Measurements from ENCODE around the gene THADA. TPM values are rescaled to one million over a fixed set of nuclear protein-coding genes. Genes with fewer than 3 reads are reported as not detected.

The THADA gene
- total and polyA plus RNA-seq, 7 experiments from 2014 or later: 11.7 to 43.0 (median 39.6) TPM

DNA sequence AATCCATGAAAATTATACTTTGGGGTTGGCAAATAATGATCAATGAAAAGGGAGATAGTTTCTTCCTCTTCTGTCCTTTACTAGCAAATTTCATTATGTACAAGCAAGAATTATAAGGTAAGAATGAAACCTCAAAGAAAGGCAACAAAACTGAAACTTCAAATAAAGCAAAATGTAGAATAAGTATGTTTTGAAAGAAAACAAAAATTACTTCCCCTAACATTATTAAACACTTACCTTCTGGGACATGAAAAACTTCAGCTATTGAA lies 29.4 kb downstream of the THADA start:
- DNase-seq: no peak
- H3K27me3 ChIP-seq (ENCODE audit: control insufficient read depth in 2 of 2, insufficient read depth in 2 of 2, low read length in 2 of 2): no peaks in the 10 kb centered on the region
- ChIA-PET CTCF (interaction anchor here (0.6 to 0.7 kb wide), 2 partner anchors 8 to 465 kb away, joined by 3 read pairs; no protein-coding TSS in a partner anchor), POLR2A (interaction anchor here (0.7 kb wide), 1 partner anchor 737 kb away, joined by 4 read pairs; no protein-coding TSS in a partner anchor)
- H3K4me1 ChIP-seq (ENCODE audit: control insufficient read depth in 2 of 2, insufficient read depth in 2 of 2, low read length in 2 of 2): peaks cover 0 to 12% of the 10 kb centered on the region in 2 donors
- Mint-ChIP-seq H3K4me1 (peaks cover 0 to 60% (median 7%) of the 10 kb centered on the region in 7 donors), H3K36me3 (peaks cover 0 to 59% (median 39%) of the 10 kb centered on the region in 5 donors), H3K27me3 (no peaks in the 10 kb centered on the region), H3K9me3 (peaks cover 0 to 1% (median 0%) of the 10 kb centered on the region in 11 donors), H3K27ac (no peak overlapping the region), H3K4me3 (peak overlapping the region in 1 of 10 donors; percentile 0)
- no peaks in the 10 kb centered on the region for H3K9me3 ChIP-seq (ENCODE audit: control insufficient read depth in 2 of 3, low read length in 3 of 3)
- H3K36me3 ChIP-seq (ENCODE audit: control insufficient read depth in 2 of 3, insufficient read depth in 3 of 3, low read length in 3 of 3): peaks cover under 1 to 54% (median 2%) of the 10 kb centered on the region in 3 experiments
- no peak overlapping the region for H3K4me3 ChIP-seq (ENCODE audit: low read length)
- H3K27ac ChIP-seq (ENCODE audit: low read depth, low read length): no peak overlapping the region
- intact Hi-C loops (cut with micrococcal nuclease): no loop called here
- ATAC-seq: no peak

DNA sequence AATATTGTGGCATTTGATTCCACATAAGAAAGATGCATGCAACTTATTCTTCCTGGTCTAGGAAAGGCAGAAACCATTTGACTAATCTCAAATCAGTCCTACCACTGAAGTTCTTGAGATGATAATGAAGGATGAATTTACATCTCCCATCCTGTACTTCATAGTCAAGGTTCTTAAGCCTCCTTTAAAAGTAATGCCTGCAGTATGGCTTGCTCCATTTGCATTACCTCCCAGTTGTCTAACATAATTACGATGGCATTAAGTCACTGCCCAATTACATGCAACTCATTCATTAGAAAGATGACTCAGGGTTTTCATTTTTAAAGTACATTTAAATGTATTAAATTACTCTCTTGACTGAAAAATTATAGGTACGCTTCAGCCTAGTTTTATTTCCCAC lies 32.2 kb downstream of the THADA start:
- Histone ChIP-seq H3K36me3 (ENCODE audit: control insufficient read depth in 2 of 3, insufficient read depth in 3 of 3, low read length in 3 of 3) (peaks cover 0 to 44% (median 0%) of the 10 kb centered on the region in 3 experiments), H3K27ac (ENCODE audit: low read depth, low read length) (no peak overlapping the region), H3K4me1 (ENCODE audit: control insufficient read depth in 2 of 2, insufficient read depth in 2 of 2, low read length in 2 of 2) (peaks cover 0 to 18% of the 10 kb centered on the region in 2 donors), H3K27me3 (ENCODE audit: control insufficient read depth in 2 of 2, insufficient read depth in 2 of 2, low read length in 2 of 2) (no peaks in the 10 kb centered on the region), H3K9me3 (ENCODE audit: control insufficient read depth in 2 of 3, low read length in 3 of 3) (no peaks in the 10 kb centered on the region), H3K4me3 (ENCODE audit: low read length) (no peak overlapping the region)
- intact Hi-C loops (cut with micrococcal nuclease): no loop called here
- Mint-ChIP-seq H3K36me3 (peaks cover 0 to 57% (median 41%) of the 10 kb centered on the region in 5 donors), H3K27me3 (no peaks in the 10 kb centered on the region), H3K9me3 (peaks cover 0 to 1% (median 0%) of the 10 kb centered on the region in 11 donors), H3K27ac (no peak overlapping the region), H3K4me3 (no peak overlapping the region), H3K4me1 (peaks cover 4 to 70% (median 8%) of the 10 kb centered on the region in 7 donors)
- ChIA-PET CTCF (interaction anchor here (0.6 kb wide), 1 partner anchor 1064 kb away, joined by 4 read pairs; no protein-coding TSS in a partner anchor), POLR2A (interaction anchor here (0.7 kb wide), 1 partner anchor 431 kb away, joined by 5 read pairs; no protein-coding TSS in a partner anchor)
- DNase-seq: no peak
- no peak for ATAC-seq

DNA sequence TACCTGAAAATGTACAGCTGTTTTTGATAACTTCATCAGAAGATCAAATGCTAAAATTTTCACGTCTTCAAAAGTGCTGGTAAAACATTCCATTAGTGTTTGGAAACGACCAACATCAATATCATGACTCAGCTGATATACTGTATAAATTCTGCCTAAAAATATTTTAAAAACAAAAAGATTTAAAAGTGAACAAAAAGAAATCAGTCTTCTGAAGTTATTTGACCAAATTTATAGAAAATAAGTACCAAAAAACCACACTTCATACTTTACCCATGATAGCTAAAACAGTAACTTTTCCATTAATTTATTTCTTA lies 35.6 kb downstream of the THADA start:
- H3K27ac Mint-ChIP-seq: peak overlapping the region in 4 of 9 donors; percentile 24 to 89 (median 66)
- Histone ChIP-seq H3K27me3 (ENCODE audit: control insufficient read depth in 2 of 2, insufficient read depth in 2 of 2, low read length in 2 of 2) (no peaks in the 10 kb centered on the region), H3K4me3 (ENCODE audit: low read length) (no peak overlapping the region), H3K36me3 (ENCODE audit: control insufficient read depth in 2 of 3, insufficient read depth in 3 of 3, low read length in 3 of 3) (peaks cover 0 to 43% (median 0%) of the 10 kb centered on the region in 3 experiments), H3K27ac (ENCODE audit: low read depth, low read length) (no peak overlapping the region), H3K4me1 (ENCODE audit: control insufficient read depth in 2 of 2, insufficient read depth in 2 of 2, low read length in 2 of 2) (peaks cover 0 to 6% of the 10 kb centered on the region in 2 donors), H3K9me3 (ENCODE audit: control insufficient read depth in 2 of 3, low read length in 3 of 3) (no peaks in the 10 kb centered on the region)
- H3K4me3 Mint-ChIP-seq: peak overlapping the region in 1 of 10 donors; percentile 80
- H3K4me1 Mint-ChIP-seq: peaks cover 0 to 54% (median 5%) of the 10 kb centered on the region in 7 donors
- H3K9me3 Mint-ChIP-seq: peaks cover 0 to 1% (median 0%) of the 10 kb centered on the region in 11 donors
- CTCF ChIA-PET: interaction anchor here (0.7 to 1.4 kb wide), 3 partner anchors 17 to 49 kb away, joined by 3 to 4 read pairs (median 4); no protein-coding TSS in a partner anchor
- intact Hi-C loops (cut with micrococcal nuclease): no loop called here
- H3K27me3 Mint-ChIP-seq: no peaks in the 10 kb centered on the region
- H3K36me3 Mint-ChIP-seq: peaks cover 0 to 68% (median 47%) of the 10 kb centered on the region in 5 donors
- ATAC-seq (no peak), DNase-seq (no peak)
- POLR2A ChIA-PET: interaction anchor here (1.0 kb wide), 1 partner anchor 21 kb away, joined by 3 read pairs; no protein-coding TSS in a partner anchor

DNA sequence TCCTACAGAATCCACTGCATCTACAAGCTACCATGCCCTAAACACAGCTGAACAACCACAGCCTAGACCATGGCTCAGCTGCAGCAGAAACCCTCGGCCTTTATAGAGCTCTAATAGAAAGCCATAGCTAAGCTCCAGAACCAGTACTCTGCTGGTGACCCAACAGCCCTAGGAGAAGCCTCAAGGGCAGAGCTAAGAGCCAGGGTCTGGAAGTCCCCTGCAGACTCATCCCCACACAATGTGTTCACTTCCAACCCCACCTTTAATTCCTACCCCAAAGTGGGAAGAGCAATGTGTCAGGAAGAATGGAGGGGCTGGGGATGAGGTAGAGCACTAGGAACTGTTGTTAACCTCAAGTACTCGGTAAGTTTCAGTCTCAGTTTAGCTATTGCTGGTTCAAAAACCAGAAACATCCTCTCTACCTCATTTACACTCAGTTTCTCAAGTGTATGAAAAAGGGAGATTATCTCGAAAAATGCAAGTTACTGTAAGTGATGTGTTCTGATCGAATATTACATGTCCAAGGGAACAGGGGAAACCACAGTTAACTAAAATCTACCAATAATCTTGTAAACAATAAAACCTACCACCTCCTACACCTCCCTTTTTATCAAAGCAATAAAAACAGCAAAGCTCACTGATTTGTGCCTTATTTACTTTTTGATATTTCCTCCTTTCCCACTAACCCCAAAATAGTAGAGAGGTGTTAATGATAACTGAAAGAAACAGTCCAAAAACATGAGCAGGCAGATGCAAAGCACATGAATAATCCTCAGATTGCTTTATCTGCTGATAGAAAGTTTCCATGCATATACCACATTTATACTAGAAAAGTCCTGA lies 36.2 kb downstream of the THADA start:
- Histone ChIP-seq H3K27ac (ENCODE audit: low read depth, low read length) (no peak overlapping the region), H3K27me3 (ENCODE audit: control insufficient read depth in 2 of 2, insufficient read depth in 2 of 2, low read length in 2 of 2) (no peaks in the 10 kb centered on the region), H3K4me1 (ENCODE audit: control insufficient read depth in 2 of 2, insufficient read depth in 2 of 2, low read length in 2 of 2) (peaks cover 0 to 6% of the 10 kb centered on the region in 2 donors), H3K9me3 (ENCODE audit: control insufficient read depth in 2 of 3, low read length in 3 of 3) (no peaks in the 10 kb centered on the region), H3K36me3 (ENCODE audit: control insufficient read depth in 2 of 3, insufficient read depth in 3 of 3, low read length in 3 of 3) (peaks cover 0 to 41% (median 0%) of the 10 kb centered on the region in 3 experiments), H3K4me3 (ENCODE audit: low read length) (no peak overlapping the region)
- peak overlapping the region in 6 of 9 donors; percentile 24 to 89 (median 54) for H3K27ac Mint-ChIP-seq
- CTCF ChIA-PET: interaction anchor here (0.7 to 1.4 kb wide), 3 partner anchors 17 to 49 kb away, joined by 3 to 4 read pairs (median 4); no protein-coding TSS in a partner anchor
- POLR2A ChIA-PET: no interaction called here
- H3K27me3 Mint-ChIP-seq: no peaks in the 10 kb centered on the region
- peaks cover 3 to 65% (median 45%) of the 10 kb centered on the region in 5 donors for H3K36me3 Mint-ChIP-seq
- ATAC-seq (no peak), DNase-seq (peak in 1 of 9 donors; percentile 34)
- H3K4me1 Mint-ChIP-seq: peaks cover 0 to 54% (median 5%) of the 10 kb centered on the region in 7 donors
- H3K9me3 Mint-ChIP-seq: peaks cover 0 to 1% (median 0%) of the 10 kb centered on the region in 11 donors
- peak overlapping the region in 1 of 10 donors; percentile 80 for H3K4me3 Mint-ChIP-seq
- intact Hi-C loops (cut with micrococcal nuclease): loop anchor here in 1 of 2 donors (1.0 kb wide), 1 partner anchor 11 kb away; no protein-coding TSS in a partner anchor

GRCh38 chr2:43557196-43557595 lies 38.6 kb downstream of the THADA start:
- no peak for ATAC-seq
- no peaks in the 10 kb centered on the region for H3K9me3 ChIP-seq (ENCODE audit: control insufficient read depth in 2 of 3, low read length in 3 of 3)

DNA sequence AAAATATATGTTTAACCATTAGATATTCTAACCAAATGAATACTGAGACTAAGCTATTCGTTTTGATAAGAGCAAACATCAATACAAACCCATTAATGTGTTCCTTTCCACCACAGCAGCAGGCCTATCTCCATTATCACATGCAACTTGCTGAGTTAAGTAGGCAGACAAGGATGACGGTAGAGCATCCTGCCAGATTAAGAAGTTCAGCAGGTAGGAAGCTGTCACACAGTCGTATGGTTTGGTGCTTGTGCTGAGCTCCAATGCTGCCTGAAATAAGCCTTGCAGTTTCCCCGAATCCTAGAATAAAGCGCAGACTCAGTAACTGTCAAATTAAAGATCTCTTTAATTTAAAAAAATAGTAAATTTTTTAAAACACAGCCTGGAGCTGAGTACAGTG lies 39.6 kb downstream of the THADA start:
- Mint-ChIP-seq H3K27ac (no peak overlapping the region), H3K4me1 (peaks cover 0 to 27% (median 4%) of the 10 kb centered on the region in 7 donors), H3K9me3 (no peaks in the 10 kb centered on the region), H3K27me3 (no peaks in the 10 kb centered on the region), H3K36me3 (peaks cover 8 to 61% (median 43%) of the 10 kb centered on the region in 5 donors), H3K4me3 (no peak overlapping the region)
- Histone ChIP-seq H3K9me3 (ENCODE audit: control insufficient read depth in 2 of 3, low read length in 3 of 3) (no peaks in the 10 kb centered on the region), H3K4me1 (ENCODE audit: control insufficient read depth in 2 of 2, insufficient read depth in 2 of 2, low read length in 2 of 2) (peaks cover 0 to 6% of the 10 kb centered on the region in 2 donors), H3K27me3 (ENCODE audit: control insufficient read depth in 2 of 2, insufficient read depth in 2 of 2, low read length in 2 of 2) (no peaks in the 10 kb centered on the region), H3K27ac (ENCODE audit: low read depth, low read length) (no peak overlapping the region), H3K36me3 (ENCODE audit: control insufficient read depth in 2 of 3, insufficient read depth in 3 of 3, low read length in 3 of 3) (peaks cover 0 to 41% (median 0%) of the 10 kb centered on the region in 3 experiments), H3K4me3 (ENCODE audit: low read length) (no peak overlapping the region)
- ChIA-PET CTCF (no interaction called here), POLR2A (interaction anchor here (1.3 kb wide), 1 partner anchor 38 kb away, joined by 4 read pairs; no protein-coding TSS in a partner anchor)
- ATAC-seq (no peak), DNase-seq (no peak)
- intact Hi-C loops (cut with micrococcal nuclease): no loop called here

More at GRCh38 chr2:43557196-43557595, 38.6 kb downstream of the THADA start:
- Mint-ChIP-seq H3K4me1 (peaks cover 0 to 35% (median 4%) of the 10 kb centered on the region in 7 donors), H3K4me3 (no peak overlapping the region), H3K27me3 (no peaks in the 10 kb centered on the region), H3K27ac (no peak overlapping the region), H3K36me3 (peaks cover 8 to 59% (median 46%) of the 10 kb centered on the region in 5 donors), H3K9me3 (peaks cover 0 to 1% (median 0%) of the 10 kb centered on the region in 11 donors)
- Histone ChIP-seq H3K4me3 (ENCODE audit: low read length) (no peak overlapping the region), H3K4me1 (ENCODE audit: control insufficient read depth in 2 of 2, insufficient read depth in 2 of 2, low read length in 2 of 2) (peaks cover 0 to 6% of the 10 kb centered on the region in 2 donors), H3K27ac (ENCODE audit: low read depth, low read length) (no peak overlapping the region), H3K27me3 (ENCODE audit: control insufficient read depth in 2 of 2, insufficient read depth in 2 of 2, low read length in 2 of 2) (no peaks in the 10 kb centered on the region), H3K36me3 (ENCODE audit: control insufficient read depth in 2 of 3, insufficient read depth in 3 of 3, low read length in 3 of 3) (peaks cover 0 to 41% (median 0%) of the 10 kb centered on the region in 3 experiments)
- ChIA-PET POLR2A (no interaction called here), CTCF (no interaction called here)
- intact Hi-C loops (cut with micrococcal nuclease): no loop called here
- DNase-seq: no peak
